NCI-H82 (cell line): ENCODE data around the gene RHBDL1.

Source experiments
- DNase-seq: peaks from one replicate; lab custom pipeline; 2025; lab: John Stamatoyannopoulos, UW

Gene RHBDL1

GRCh38 chr16:720447-720989 lies 45.0 kb downstream of the RHBDL1 start:
- DNase-seq = peak; percentile 95

- peak; percentile 95 for DNase-seq
These were observed 45.7 kb downstream of the RHBDL1 start, which contains the start of gene ANTKMT for GRCh38 chr16:720990-721764. Gene ANTKMT, plus strand, starts transcription at chr16:721146. Its CDS starts 129 bp downstream, at chr16:721275.

- DNase-seq = no peak
These were observed 46.5 kb downstream of the RHBDL1 start for GRCh38 chr16:721765-722540.

- DNase-seq = no peak
These were observed 47.6 kb downstream of the RHBDL1 start for GRCh38 chr16:722835-723633.

GRCh38 chr16:723695-724094 lies 48.2 kb downstream of the RHBDL1 start:
- DNase-seq = no peak

GRCh38 chr16:724188-725040 lies 48.9 kb downstream of the RHBDL1 start:
- DNase-seq = peak; percentile 31

- DNase-seq = no peak
These were observed 49.5 kb downstream of the RHBDL1 start for GRCh38 chr16:725041-725376.

GRCh38 chr16:725463-726187 lies 50.2 kb downstream of the RHBDL1 start:
- DNase-seq = no peak

GRCh38 chr16:726188-726437 lies 50.6 kb downstream of the RHBDL1 start:
- DNase-seq = no peak

GRCh38 chr16:726438-727290 lies 51.2 kb downstream of the RHBDL1 start, which contains the start of the genes CCDC78 and HAGHL:
Gene CCDC78, minus strand, starts transcription at chr16:726443. Its CDS starts 76 bp downstream, at chr16:726367.
Gene HAGHL, plus strand, starts transcription at chr16:727106. Its CDS starts 404 bp downstream, at chr16:727510.
- peak; percentile 81 for DNase-seq

GRCh38 chr16:727291-727977 lies 52.0 kb downstream of the RHBDL1 start:
- DNase-seq = peak; percentile 47
